Stimulated activated CD4-positive, alpha-beta T cell treated with anti-CD3 and anti-CD28 coated beads, TNF-alpha, amount 100 ng/mL, for 4 hours (primary cell): ENCODE data around the gene KRTDAP.

Source experiments
- DNase-seq, 3 experiments: peaks; one replicate each; pipeline ENCODE4 v3.0.0-alpha.2; 2020; ENCODE audit warnings: low read depth in 3 of 3

KRTDAP gene

DNA sequence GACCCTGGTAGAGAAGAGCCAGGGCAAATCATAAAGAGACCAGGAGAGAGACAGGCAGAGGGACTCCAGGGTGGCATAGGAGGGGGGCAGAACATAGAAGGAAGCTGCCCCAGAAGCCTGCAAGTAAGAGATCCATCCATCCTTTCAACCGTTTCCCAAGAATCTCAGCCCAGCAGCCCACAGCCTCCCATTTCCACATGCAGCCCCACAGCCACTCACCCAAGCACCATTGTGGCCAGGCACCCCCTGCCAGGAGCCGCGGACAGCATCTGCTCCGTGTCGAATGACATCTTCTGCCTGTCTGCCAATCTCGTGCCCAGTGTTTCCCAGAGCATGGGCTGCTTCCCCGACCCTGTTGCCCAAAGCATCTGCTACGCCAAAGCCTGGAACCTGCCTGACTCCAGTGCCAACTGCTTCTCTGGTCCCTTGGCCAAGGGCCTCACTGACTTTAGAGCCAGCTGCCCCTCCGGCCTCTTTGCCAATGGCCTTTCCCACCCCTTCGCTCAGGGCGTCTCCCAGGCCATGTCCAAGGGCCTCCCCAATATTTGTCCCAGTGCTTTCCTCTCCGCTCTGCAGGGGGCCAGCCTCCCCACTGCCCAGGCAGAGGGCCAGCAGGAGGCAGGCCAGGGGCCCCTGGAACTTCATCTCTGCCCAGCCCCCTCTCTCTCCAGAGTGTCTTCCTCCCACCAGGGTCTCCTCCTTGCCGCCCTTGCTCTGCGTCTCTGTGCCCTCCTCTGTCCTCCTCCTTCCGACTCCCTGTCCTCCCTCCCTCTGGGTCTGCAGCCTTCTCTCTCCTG is 22.8 kb upstream of the KRTDAP start:
- DNase-seq, result no peak

DNA sequence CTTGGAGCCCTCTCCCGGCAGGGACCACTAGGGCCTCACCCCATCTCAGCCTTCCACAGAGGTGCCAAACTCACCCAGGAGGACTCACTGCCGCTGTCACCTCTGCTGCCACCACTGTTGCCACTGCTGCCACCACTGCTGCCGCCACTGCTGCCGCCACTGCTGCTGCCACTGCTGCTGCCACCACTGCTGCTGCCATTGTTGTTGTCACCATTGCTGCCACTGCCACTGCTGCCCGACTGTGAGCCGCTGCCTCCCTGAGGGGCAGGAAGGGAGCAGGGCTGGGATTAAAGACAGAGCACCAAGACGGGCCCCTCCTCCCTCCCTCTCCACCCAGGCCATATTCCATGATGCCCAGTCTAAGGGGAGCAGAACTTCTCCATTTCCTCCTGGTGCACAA is 21.1 kb upstream of the KRTDAP start:
- no peak for DNase-seq

DNA sequence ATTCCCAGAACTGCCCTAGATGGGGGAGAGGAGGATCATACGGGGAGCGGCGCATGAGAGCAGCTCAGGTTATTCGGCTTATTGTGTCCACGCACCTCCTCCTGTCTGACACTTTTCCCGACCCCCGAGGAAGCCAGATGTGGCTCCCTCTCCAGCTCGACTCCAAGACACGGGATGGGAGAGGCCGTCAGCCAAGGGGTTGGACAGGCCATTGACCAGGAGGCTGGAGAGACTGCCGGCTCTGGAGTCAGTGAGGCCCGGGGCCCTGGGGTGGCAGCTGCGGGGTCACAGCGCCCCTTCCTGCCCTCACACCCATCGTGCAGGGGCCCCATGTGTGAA is 20.3 kb upstream of the KRTDAP start:
- DNase-seq, result no peak

DNA sequence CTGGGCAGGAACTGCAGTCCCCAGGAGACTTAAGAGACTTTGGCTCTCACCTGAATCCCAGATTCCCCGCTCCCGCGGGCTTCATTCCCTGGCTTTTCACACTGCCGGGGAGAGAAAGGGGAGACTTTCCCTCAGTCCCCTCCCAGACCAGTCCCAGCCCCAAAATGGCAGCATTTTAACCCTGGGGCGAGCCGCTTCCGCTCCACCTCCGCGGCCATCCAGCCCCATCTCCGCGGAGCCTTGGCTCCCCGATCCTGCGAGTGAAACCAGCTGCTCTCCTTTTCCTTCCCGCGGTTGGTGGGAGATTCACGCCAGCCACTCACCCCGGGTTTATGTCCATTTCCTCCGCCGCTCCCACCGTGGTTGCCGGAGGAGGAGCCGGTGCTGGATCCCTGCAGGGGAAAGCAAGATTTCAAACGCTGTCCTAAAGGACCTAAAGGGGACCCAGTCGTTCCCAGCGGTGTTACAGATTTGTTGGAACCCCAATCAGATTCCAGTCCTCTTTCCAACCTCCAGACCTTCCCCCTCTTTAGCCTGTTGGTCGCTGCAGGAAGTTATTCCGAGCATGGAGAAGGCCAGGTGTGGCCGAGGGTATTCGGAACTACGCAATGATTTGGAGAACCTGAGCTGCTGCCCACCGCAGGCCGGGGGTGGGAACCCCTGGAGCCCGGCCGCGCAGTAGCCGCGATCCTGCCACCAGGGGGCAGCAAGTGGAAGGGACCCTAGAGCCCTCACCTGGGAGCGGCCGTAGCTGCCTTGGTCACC is 19.8 kb upstream of the KRTDAP start:
- DNase-seq, result peak; percentile 45 to 67 (median 55)

DNA sequence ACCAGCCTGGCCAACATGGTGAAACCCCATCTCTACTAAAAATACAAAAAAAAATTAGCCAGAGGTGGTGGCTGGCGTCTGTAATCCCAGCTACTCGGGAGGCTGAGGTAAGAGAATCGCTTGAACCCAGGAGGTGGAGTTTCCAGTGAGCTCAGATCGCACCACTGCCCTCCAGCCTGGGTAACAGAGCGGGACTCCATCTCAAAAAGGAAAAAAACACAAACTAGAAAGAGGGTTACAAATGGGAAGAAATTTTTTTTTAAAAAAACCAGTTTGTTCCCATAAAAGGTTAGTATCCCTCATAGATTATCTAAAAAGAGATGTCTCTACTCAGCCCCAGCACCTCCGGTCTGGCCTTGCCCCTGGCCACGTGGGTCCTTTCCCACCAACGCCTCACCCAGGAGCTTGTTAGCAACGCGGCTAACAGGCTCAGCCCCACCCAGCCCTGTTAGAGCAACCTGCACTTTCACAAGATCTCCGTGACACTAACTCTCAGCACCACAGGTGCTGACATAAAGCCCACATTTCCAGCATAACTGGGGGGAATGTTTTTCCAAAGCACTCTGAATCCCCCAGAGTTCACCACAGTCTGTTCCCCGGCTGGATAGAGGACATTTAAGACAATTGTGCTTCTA is 18.9 kb upstream of the KRTDAP start:
- DNase-seq, result no peak

DNA sequence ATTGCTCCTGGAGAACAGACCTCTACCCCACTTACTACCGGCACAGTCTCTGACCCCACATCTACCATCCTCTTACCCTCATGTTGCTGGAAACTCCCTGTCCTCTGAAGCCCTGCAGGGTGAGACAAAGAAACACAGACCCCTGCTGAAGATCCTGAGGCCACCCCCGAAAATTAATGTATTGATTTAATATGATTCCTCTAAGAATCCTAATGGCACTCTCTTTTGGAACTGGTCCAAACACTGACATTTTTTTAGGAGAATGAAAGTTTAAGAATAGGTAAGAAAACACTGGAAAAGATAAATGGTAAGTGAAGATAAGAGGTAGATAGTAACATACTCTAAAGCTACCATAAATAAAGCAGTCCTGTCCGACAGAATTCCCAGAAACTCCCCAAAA is 17.9 kb upstream of the KRTDAP start:
- no peak for DNase-seq

DNA sequence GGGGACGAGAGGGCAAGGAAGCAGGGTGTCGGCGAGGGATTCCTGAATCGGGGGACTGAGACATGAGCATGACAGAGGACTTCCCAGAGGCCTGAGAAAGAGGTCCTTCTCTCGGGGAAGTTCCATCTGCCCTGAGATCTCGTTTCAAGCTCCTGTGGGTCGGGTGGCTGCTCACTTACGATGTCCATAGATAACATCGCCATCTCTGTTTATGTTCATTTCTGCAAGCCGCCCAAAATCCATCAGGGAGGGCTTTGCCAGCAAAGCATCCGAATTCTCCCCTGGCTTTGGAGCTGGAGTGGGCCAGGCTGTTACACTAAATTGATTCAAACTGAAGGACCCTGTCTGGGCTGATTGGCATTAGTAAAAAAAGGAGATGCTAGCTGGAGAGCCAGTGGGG is 17.3 kb upstream of the KRTDAP start:
- DNase-seq, result no peak

DNA sequence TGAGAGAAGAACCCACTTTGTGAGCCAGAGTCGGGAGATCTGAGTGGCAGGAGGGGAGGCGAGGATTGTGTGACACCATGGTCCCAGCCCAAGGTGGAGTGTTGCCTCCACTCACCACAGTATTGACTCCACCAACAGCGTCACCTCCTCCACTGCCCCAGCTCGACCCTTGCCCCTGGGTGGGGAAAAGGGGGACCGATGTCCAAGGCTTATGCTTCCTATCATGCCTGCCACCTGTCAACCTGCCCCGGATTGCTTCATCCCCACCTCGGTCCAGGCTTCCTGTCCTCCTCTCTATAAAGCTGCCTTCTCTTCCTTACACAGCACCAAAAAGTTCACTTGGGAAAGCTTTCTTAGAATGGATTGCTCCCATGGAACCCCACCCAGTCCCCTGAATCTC is 15.7 kb upstream of the KRTDAP start:
- DNase-seq, result no peak

DNA sequence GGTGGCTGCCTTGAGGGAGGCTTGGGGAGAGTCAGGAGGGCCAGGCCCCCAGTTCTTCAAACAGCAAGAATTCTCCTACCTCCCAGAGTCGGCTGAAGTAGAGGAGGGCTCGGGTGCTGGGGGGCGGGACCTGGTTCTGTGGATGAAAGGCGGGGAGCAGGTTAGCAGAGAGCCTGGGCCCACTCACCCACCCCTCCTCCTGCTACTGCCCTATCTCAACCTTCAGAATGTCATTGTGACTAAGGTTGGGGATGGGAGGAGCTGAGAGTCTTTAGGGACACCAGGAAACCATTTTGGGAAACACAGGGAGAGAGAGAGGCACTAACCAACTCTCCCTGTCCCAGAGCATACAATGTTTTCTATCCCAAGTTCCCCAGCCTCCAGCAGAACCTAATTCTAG is 12.5 kb upstream of the KRTDAP start:
- DNase-seq, result no peak

DNA sequence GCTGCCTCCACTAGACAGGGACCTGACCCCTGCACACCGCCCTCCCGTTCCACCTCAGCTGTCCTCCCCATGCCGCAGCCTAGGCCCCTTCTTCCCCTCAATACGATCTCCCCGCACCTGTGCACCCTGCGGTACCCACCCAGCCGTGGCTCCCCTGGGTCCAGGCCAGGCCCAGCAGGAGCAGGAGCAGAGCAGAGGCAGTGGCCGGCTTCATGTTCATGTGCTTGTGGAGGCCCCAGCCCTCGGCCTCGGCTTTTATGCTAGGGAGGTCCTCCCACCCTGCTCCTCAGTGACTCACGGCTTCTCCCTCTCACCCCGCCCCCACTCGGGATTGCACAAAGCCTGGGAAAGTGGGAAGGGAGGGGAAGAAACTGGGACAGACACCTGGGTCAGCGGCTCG is 11.4 kb upstream of the KRTDAP start:
- no peak for DNase-seq

DNA sequence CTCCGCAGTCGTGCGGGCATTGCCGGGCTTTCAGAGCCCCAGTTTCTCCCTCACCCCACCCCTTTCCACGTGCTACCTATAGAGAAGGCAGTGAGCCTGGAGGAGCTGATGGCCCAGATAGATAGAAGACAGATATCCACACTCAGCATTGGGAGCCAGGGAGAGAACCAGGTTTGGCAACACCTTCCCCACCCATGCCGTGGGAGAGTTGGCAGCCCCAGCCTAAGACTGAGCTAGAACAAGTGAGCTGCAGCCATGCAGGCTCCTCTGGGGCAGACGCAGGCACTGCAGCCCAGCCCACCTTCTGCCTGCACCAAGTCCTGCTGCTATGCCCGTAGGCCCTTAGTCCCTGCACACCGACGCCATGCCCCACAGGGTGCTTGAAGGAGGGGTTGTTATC is 10.3 kb upstream of the KRTDAP start:
- DNase-seq, result no peak

DNA sequence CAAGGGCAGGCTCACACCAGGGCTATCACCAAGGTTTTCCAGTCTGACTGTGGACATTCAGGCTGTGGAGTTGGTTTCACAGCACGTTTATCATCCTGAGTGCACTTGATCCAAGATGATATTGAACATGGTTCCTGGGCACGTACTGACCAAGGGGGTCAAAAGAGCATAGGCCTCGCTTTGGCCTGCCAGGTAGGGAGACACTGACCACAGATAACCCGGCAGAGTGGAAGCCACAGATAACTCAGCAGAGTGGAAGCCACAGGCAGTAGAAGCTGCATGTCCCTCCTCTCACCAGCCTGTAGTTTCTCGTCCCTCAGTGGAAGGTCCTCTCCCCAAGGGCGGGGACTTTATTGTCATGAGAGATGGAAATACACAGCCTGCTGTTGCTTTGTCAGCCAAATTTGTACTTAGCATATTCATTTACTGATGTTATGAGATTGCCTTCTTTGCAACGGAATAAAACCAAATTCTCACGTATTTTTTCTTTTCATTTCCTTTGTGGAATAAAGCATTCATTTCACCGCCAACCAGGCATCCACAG is 8.8 kb upstream of the KRTDAP start:
- no peak for DNase-seq

DNA sequence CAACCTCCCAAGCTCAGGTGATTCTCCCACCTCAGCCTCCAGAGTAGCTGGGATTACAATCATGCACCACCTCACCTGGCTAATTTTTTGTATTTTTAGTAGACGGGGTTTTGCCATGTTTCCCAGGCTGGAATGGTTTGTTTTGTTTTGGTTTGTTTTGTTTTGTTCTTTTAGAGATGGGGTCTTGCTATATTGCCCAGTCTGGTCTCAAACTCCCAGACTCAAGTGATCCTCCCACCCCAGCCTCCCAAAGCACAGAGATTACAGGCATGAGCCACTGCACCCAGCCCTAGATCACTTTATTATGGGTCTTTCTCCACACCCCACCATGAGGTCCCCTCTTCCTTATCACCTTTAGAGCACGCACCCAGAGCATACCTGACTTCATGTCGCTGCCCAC is 8.0 kb upstream of the KRTDAP start:
- no peak for DNase-seq

DNA sequence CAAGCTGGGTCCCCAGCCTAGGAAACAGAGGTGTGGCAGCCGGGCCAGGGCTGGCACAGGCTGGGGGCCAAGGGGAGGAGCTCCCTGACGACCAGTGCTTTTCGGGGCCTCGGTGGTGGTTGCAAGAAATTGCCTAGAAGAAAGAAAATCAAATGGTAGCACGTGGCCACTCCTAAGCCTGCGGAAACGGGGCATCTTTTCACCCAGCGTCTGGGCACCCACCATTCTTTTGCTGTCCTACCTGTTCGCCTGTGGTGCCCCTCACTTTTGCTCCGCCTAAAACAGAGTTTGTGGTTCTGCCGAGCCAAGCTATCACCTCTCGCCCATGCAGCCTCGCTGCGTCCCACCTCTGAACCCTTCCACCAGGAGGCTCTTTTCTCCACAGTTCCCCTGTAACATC is 7.1 kb upstream of the KRTDAP start:
- DNase-seq, result no peak

DNA sequence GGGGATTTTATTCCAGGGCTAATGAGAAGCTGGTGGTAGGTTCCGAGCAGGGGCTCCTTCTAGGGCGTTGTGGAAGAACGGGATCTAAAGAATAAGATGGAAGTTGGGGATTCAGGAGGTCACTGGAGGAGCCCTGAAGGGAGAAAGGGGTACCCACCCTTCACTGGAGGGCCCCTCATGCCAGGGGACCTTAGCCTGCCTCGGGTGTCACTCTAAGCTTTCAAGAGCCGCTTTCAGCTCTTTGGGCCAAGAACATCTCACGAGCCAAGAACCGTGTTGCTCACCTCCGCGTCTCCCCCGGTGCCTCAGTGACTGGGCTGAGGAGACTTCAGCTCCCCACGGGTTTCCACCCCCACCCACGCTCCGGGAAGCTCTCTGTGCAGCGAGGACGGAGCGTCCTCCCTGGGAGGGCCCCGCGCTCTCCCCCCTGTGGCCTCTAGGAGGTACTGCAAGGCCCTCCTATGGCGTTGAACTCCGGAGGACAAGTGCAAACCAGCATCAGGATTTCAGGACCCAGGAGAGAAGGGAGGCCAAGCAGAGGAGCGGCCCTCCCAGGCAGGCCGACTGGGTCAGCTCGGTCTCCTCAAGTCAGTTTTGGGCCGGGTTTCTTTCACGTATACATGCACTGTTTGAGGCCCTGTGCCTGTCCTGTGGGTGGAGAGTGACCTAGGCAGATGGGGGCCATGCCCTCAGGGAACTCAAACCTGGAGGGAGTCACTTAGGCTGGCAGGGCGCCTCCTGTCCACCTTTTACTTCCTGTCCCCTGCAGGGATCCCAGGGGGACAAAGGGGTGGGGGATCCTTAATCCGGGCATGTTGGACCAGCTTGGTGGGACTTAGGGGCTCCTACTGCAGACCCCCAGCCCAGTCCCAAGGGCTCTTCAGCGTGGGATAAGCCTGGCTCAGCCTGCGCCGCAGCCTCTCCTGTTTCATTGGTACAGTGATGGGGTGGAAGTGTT is 5.1 kb upstream of the KRTDAP start:
- DNase-seq, result peak; percentile 63 to 81 (median 80)

DNA sequence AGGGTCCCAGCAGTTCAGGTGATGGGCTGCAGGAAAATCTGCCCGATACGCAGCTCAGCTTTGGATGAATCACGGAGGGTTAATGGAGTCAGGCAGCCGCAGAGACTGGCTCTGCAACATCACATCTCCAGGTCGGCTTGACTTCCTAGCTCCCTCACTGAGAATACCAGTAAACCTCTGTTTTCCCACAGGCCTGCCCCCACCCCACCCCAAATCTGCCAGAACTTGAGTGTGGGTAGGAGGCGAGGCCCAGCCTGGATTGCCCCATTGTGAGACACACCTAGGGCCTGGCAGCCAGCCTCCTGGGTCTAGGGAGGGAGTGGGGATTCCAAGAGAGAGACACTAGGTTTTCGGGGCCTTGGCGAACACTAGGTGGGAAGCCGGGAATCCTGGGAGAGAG is 3.7 kb upstream of the KRTDAP start:
- no peak for DNase-seq

DNA sequence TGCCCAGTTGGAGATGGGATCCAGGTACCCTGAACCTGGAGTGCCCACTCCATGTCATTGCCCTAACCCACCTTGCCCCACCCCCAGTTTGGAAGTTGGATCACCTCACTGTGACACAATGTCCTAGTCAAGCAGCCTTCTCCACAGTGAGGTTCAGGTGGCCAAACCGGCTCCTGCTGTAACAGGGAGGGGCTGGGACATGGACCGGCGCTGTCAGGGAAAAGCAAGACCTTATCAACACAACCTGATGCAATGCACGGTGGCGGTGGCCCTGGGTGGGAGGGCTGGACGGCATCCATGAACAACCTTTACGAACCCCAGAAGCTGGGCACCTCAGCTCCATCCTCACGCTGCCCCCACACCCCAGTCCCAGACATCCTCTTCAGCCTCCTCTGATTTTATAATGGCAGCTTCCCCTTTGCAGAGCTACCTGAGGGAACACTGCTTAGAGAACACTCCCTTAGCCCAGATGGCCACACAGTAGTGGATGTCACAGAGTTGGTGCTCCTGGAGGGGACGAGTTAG is 1.6 kb upstream of the KRTDAP start:
- no peak for DNase-seq

DNA sequence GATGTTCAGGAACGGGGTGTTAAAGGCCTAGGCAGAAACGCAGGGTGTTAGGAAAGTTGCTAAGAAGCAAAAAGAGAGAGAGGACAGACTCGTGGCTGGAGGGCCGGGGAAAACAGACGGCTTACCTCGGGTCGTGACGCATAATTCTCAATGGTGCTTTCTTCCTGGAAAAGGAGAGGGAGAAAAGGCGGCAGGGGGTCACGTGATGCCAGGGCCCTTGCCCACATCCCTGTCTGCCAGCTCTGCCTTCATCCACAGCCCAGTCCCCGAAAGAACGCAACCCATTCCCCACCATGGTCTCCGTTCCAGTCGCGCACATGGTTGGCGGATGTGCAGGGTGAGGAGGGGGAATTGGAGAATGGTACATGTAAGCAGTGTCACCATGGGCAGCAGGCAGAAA is 1.6 kb downstream of the KRTDAP start:
- DNase-seq, result no peak

DNA sequence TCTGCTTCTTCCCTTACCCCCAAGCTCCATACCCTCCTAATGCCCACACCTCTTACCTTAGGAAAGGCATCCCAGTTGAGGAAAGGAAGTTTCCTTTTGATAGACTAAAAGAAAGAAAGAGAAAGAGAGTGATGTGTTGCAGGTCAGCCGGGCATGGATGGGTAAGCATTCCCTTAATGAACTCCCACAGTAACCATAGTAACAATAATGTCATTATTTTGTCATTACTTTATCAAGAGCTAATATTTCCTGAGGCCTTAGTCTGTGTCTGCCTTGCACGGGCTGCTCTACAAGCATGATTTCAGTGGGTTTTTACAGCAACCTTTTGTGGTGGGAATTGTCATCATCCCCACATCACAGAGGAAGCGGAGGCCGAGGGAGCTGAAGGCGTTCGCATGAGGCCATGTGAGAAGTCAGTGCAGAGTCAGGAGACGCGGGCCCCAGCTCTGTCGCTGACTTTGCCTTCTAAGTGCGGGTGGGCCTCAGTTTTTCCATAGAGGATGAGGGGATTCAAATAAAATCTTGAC is 2.5 kb downstream of the KRTDAP start:
- no peak for DNase-seq

DNA sequence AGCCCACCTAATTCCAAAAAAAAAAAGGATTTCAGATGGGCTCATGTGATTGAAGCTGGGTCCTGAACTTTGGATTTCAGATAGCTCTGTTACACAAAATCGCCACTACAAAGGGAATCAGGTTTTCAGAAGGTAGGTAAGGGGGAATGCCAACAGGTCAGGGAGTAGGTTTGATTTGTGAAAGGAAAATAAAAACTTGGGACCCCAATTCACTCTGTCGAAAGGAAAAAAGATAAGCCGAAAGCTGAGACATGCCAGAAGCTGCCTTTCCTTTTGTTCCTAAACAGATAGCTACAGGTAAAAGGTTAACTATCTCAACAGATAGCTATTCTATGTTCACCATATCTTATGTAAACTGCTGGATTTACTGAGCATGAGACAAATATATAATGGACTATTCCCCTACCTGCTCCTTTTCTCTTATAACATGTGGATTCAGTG is 4.0 kb downstream of the KRTDAP start:
- DNase-seq, result no peak
